SU-DHL-6 (cell line): Measurements from ENCODE around the gene TNFRSF18.

Experiments
- CTCF ChIP-seq: fragments of 200-600 bp; sonication (generic); IDR thresholded peaks from one replicate; pipeline ENCODE4 v1.5.1; 2017; ENCODE audit warnings: antibody characterized with exemption, mild to moderate bottlenecking, low read length, moderate library complexity; ENCODE audit not compliant: insufficient read depth, poor library complexity, severe bottlenecking
- EZH2phosphoT487 ChIP-seq: fragments of 200-600 bp; sonication (generic), shearing (Covaris generic); conservative IDR thresholded peaks from 2 replicates; pipeline ENCODE4 v1.6.1; 2018; ENCODE audit warnings: mild to moderate bottlenecking, antibody characterized with exemption, low read length, moderate library complexity, mixed read lengths

DNA sequence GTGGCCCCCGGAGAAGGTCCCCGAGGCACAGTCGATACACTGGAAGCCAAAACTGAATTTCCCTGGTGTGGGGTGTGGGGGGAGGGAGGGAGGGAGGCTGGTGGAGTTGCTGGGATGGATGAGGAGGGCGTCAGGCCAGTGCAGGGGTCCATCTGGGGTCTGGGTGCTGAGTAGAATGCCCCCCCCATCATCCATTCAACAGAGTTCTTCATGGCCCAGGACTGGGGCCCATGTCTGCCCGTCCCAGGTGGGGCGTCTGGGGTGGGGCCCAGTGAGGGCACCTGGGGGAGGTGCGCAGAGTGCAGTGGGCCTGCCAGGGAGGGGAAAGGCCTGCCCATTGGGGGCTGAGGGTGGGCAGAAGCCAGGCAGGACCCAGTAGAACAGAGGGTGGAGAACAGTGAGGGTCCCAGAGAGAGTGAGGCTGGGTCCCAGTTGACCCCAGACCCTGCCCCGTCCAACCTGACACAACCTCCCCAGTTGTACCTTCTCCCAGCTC, 1.9 kb downstream of the TNFRSF18 start:
- TF ChIP-seq CTCF = no peak
- no peak for TF ChIP-seq EZH2phosphoT487
